GM19438 (cell line): Measurements from ENCODE around the gene SH3PXD2A.

Source experiments
- ATAC-seq: cut with Tn5 transposase; IDR thresholded peaks from one replicate; pipeline ENCODE4 v1.9.1; 2021; ENCODE audit warnings: low read depth; ENCODE audit not compliant: unreplicated experiment

The SH3PXD2A gene

DNA sequence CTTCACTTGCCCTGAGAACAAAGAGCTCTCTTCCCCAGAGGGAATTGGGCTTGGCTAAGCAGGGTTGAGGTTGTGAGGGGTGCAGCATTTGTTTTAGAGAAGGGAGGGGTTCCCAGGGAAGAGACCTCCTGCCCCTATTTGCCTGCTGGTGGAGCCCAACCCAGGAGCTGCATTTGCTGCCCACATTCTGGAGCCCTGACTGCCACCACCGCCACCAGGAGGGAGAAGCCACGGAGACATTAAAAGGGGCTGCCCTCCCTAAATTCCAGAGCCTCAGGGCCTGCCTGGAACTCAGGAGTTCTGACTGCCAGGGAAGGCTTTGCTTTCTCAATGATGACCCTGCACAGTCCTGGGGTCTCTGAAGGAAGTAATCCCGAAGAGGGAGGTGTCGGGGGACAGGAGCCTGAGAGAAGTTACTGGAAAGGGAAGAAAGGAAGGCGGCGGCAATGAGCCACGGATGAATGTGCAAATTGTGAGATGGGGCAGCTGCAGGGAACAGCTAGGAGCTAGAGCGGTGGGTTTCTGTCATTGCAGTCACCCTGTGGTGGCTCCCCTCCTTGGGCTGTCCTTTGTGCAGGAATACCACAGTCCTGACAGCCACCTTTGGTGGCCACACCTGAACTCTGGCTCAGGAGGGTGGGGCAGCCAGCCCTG lies 310.6 kb downstream of the SH3PXD2A start:
- ATAC-seq: no peak
